ENCODE data around the gene FLCN. TPM values are rescaled to one million over a fixed set of nuclear protein-coding genes. Genes with fewer than 3 reads are reported as not detected.

Gene FLCN
- total and polyA plus RNA-seq, 4 donors: 31.4 to 118 (median 80.1) TPM

DNA sequence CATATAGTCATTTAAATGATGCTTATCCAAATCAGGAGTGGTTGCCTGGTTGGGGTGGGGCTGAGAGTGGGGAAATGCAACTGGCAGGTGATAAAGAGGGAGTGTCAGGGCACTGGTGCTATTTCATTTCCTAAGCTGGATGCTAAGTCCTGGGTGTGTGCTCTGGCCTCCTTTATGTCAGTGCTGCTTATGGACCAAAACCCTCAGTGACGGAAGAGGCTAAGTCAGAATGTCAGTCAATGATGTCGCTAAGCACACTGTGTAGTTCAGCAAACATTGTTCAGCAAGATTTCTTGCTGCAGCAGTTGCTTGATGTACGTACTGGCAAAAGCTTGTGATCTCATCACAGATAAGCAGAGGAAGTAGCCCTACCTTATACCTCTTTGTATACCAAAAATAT lies 16.4 kb upstream of the FLCN start:
- 88 to 91% methylated on average over 3 of the region's 3 CpGs for WGBS, 2 donors
- no peak for DNase-seq
- Histone ChIP-seq H3K27ac (ENCODE audit: low read depth in 1 of 2, low read length in 1 of 2) (no peak overlapping the region), H3K27me3 (ENCODE audit: control insufficient read depth in 3 of 3, insufficient read depth in 3 of 3, low read length in 2 of 3) (no peaks in the 10 kb centered on the region), H3K4me1 (ENCODE audit: control insufficient read depth in 5 of 5, insufficient read depth in 5 of 5, low read length in 5 of 5) (no peaks in the 10 kb centered on the region), H3K9me3 (ENCODE audit: control insufficient read depth in 4 of 4, insufficient read depth in 3 of 4, low read length in 3 of 4) (no peaks in the 10 kb centered on the region), H3K4me3 (no peak overlapping the region), H3K9ac (ENCODE audit: insufficient read depth in 1 of 2, low read length in 2 of 2) (no peak overlapping the region), H3K36me3 (ENCODE audit: control insufficient read depth in 4 of 4, insufficient read depth in 4 of 4, low read length in 4 of 4) (peaks cover 27 to 43% (median 37%) of the 10 kb centered on the region in 4 donors)
- TF ChIP-seq, protein P1, sequence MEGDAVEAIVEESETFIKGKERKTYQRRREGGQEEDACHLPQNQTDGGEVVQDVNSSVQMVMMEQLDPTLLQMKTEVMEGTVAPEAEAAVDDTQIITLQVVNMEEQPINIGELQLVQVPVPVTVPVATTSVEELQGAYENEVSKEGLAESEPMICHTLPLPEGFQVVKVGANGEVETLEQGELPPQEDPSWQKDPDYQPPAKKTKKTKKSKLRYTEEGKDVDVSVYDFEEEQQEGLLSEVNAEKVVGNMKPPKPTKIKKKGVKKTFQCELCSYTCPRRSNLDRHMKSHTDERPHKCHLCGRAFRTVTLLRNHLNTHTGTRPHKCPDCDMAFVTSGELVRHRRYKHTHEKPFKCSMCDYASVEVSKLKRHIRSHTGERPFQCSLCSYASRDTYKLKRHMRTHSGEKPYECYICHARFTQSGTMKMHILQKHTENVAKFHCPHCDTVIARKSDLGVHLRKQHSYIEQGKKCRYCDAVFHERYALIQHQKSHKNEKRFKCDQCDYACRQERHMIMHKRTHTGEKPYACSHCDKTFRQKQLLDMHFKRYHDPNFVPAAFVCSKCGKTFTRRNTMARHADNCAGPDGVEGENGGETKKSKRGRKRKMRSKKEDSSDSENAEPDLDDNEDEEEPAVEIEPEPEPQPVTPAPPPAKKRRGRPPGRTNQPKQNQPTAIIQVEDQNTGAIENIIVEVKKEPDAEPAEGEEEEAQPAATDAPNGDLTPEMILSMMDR (IDR thresholded peaks at IDR 0.05; ENCODE audit: control extremely low read depth, extremely low read depth): no peak
- ATAC-seq (ENCODE audit: insufficient read depth, low FRiP score): no peak

DNA sequence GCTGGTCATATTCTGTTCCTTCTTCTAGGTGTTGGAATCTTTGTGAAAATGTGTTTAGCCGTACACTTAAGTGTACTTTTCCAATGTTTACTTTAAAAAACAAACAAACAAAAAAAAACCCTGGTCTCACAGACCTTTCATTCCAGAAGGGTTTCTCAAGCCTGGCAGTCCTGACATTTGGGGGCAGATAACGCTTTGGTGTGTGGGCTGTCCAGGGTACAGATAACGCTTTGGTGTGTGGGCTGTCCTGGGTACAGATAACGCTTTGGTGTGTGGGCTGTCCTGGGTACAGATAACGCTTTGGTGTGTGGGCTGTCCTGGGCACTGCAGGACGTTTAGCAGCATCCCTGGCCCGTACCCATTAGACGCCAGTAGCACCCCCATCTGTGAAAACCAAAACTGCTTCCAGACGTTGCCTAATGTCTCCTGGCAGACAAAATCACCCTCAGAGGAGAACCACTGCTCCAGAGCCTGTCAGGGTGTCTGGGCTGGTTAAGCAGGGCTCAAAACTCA lies 15.2 kb upstream of the FLCN start:
- WGBS, 2 donors: 83 to 84% methylated on average over 9 of the region's 9 CpGs
- H3K36me3 ChIP-seq (ENCODE audit: control insufficient read depth in 4 of 4, insufficient read depth in 4 of 4, low read length in 4 of 4): peaks cover 30 to 44% (median 43%) of the 10 kb centered on the region in 4 donors
- H3K9ac ChIP-seq (ENCODE audit: insufficient read depth in 1 of 2, low read length in 2 of 2): no peak overlapping the region
- no peak overlapping the region for H3K4me3 ChIP-seq
- no peak for DNase-seq
- no peaks in the 10 kb centered on the region for H3K4me1 ChIP-seq (ENCODE audit: control insufficient read depth in 5 of 5, insufficient read depth in 5 of 5, low read length in 5 of 5)
- no peak for ATAC-seq (ENCODE audit: insufficient read depth, low FRiP score)
- H3K27ac ChIP-seq (ENCODE audit: low read depth in 1 of 2, low read length in 1 of 2): no peak overlapping the region
- H3K27me3 ChIP-seq (ENCODE audit: control insufficient read depth in 3 of 3, insufficient read depth in 3 of 3, low read length in 2 of 3): no peaks in the 10 kb centered on the region
- TF ChIP-seq, protein P1 (IDR thresholded peaks at IDR 0.05; ENCODE audit: control extremely low read depth, extremely low read depth): no peak
- H3K9me3 ChIP-seq (ENCODE audit: control insufficient read depth in 4 of 4, insufficient read depth in 3 of 4, low read length in 3 of 4): no peaks in the 10 kb centered on the region

DNA sequence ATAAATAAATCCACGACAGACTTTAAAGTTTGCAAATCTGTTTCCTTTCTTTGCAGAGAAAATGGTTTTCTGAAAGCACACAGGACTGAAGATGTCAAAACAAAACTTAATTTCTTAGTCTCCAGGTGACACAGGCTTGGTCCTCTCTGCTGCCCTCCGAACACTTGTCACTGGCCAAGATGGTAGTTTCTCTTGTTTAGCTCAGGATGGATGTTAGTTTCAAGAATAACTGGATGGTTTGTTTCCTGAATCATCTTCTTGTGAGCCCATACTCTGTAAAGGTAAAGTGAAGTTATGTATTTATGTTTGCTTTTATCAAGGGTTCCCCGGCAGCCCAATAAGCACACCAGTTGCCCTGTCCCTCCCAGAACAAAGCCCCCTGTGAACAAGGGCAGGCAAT lies 9.9 kb upstream of the FLCN start:
- TF ChIP-seq, protein P1 (IDR thresholded peaks at IDR 0.05; ENCODE audit: control extremely low read depth, extremely low read depth): no peak
- Histone ChIP-seq H3K4me1 (ENCODE audit: control insufficient read depth in 5 of 5, insufficient read depth in 5 of 5, low read length in 5 of 5) (no peaks in the 10 kb centered on the region), H3K27me3 (ENCODE audit: control insufficient read depth in 3 of 3, insufficient read depth in 3 of 3, low read length in 2 of 3) (no peaks in the 10 kb centered on the region), H3K9ac (ENCODE audit: insufficient read depth in 1 of 2, low read length in 2 of 2) (no peak overlapping the region), H3K36me3 (ENCODE audit: control insufficient read depth in 4 of 4, insufficient read depth in 4 of 4, low read length in 4 of 4) (peaks cover 15 to 28% (median 24%) of the 10 kb centered on the region in 4 donors), H3K27ac (ENCODE audit: low read depth in 1 of 2, low read length in 1 of 2) (no peak overlapping the region), H3K4me3 (no peak overlapping the region), H3K9me3 (ENCODE audit: control insufficient read depth in 4 of 4, insufficient read depth in 3 of 4, low read length in 3 of 4) (no peaks in the 10 kb centered on the region)
- ATAC-seq (ENCODE audit: insufficient read depth, low FRiP score): no peak
- no peak for DNase-seq
- WGBS, 2 donors: 88 to 96% methylated on average over 3 of the region's 3 CpGs

DNA sequence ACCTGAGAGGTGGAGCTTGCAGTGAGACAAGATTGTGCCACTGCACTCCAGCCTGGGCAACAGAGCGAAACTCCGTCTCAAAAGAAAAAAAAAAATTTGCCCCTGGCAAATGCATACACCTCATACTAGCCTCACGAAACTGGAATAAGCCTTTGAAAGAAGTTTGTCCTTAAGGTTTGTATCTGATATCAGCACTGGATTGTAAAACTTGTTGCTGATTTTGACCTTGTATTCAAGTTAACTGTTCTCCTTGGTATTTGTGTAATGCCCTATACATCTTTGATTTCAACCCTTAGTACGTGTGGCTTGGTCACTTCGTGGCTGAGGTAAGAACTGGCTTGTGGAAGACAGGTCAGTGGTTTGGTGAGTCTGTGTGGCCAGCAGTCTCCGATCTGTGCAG lies 6.2 kb upstream of the FLCN start:
- H3K4me3 ChIP-seq: no peak overlapping the region
- H3K9me3 ChIP-seq (ENCODE audit: control insufficient read depth in 4 of 4, insufficient read depth in 3 of 4, low read length in 3 of 4): no peaks in the 10 kb centered on the region
- H3K4me1 ChIP-seq (ENCODE audit: control insufficient read depth in 5 of 5, insufficient read depth in 5 of 5, low read length in 5 of 5): no peaks in the 10 kb centered on the region
- DNase-seq (no peak), ATAC-seq (ENCODE audit: insufficient read depth, low FRiP score) (no peak)
- peaks cover 9 to 19% (median 14%) of the 10 kb centered on the region in 4 donors for H3K36me3 ChIP-seq (ENCODE audit: control insufficient read depth in 4 of 4, insufficient read depth in 4 of 4, low read length in 4 of 4)
- H3K9ac ChIP-seq (ENCODE audit: insufficient read depth in 1 of 2, low read length in 2 of 2): no peak overlapping the region
- H3K27me3 ChIP-seq (ENCODE audit: control insufficient read depth in 3 of 3, insufficient read depth in 3 of 3, low read length in 2 of 3): no peaks in the 10 kb centered on the region
- TF ChIP-seq, protein P1 (IDR thresholded peaks at IDR 0.05; ENCODE audit: control extremely low read depth, extremely low read depth): no peak
- no peak overlapping the region for H3K27ac ChIP-seq (ENCODE audit: low read depth in 1 of 2, low read length in 1 of 2)
- WGBS, 2 donors: 94 to 95% methylated on average over 6 of the region's 6 CpGs

Measured in lung (tissue), 12 donors.